H9 (cell line): ENCODE data around the gene VPS39. TPM values are rescaled to one million over a fixed set of nuclear protein-coding genes. Genes with fewer than 3 reads are reported as not detected.

Experiments used
- DNase-seq: peaks from one replicate; pipeline ENCODE4 v3.0.0-alpha.2; 2017
- H2AFZ ChIP-seq: one replicate; pipeline ENCODE4 v1.6.1; 2013; ENCODE audit warnings: mild to moderate bottlenecking, low read length, control low read depth, moderate library complexity
- H2AK5ac ChIP-seq: 2 replicates; pipeline ENCODE4 v1.6.1; 2013; ENCODE audit warnings: low read length, control low read depth, mixed read lengths; ENCODE audit not compliant: insufficient read length
- H2BK120ac ChIP-seq: one replicate; pipeline ENCODE4 v1.6.1; 2013; ENCODE audit warnings: low read depth, mild to moderate bottlenecking, low read length, control low read depth, inconsistent platforms; ENCODE audit not compliant: poor library complexity, severe bottlenecking
- H2BK12ac ChIP-seq: 2 replicates; pipeline ENCODE4 v1.6.1; 2013; ENCODE audit warnings: low read length, control low read depth, mixed read lengths, low read depth; ENCODE audit not compliant: insufficient read length
- H2BK15ac ChIP-seq: 2 replicates; pipeline ENCODE4 v1.6.1; 2013; ENCODE audit warnings: low read depth, low read length, control low read depth
- H2BK20ac ChIP-seq: one replicate; pipeline ENCODE4 v1.6.1; 2013; ENCODE audit warnings: low read depth, mild to moderate bottlenecking, low read length, control low read depth, inconsistent platforms; ENCODE audit not compliant: poor library complexity, severe bottlenecking
- H2BK5ac ChIP-seq: 2 replicates; pipeline ENCODE4 v1.6.1; 2013; ENCODE audit warnings: low read length, control low read depth, mixed read lengths; ENCODE audit not compliant: insufficient read length
- H3K14ac ChIP-seq: 2 replicates; pipeline ENCODE4 v1.6.1; 2013; ENCODE audit warnings: low read length, control low read depth; ENCODE audit not compliant: insufficient read depth
- H3K18ac ChIP-seq: 2 replicates; pipeline ENCODE4 v1.6.1; 2013; ENCODE audit warnings: low read depth, mild to moderate bottlenecking, mixed read lengths, low read length, control low read depth; ENCODE audit not compliant: insufficient read length
- H3K23ac ChIP-seq: 2 replicates; pipeline ENCODE4 v1.6.1; 2013; ENCODE audit warnings: low read length, control low read depth, mixed read lengths, low read depth; ENCODE audit not compliant: insufficient read length
- H3K23me2 ChIP-seq: 2 replicates; pipeline ENCODE4 v1.6.1; 2013; ENCODE audit warnings: low read depth, mild to moderate bottlenecking, mixed read lengths, low read length, control low read depth; ENCODE audit not compliant: insufficient read length, poor library complexity, severe bottlenecking
- H3K27ac ChIP-seq: 2 replicates; pipeline ENCODE4 v1.5.1; 2013; ENCODE audit warnings: low read length, control low read depth, mixed read lengths, low read depth; ENCODE audit not compliant: insufficient read length
- H3K27me3 ChIP-seq: 2 replicates; pipeline ENCODE4 v1.6.1; 2013; ENCODE audit warnings: low read length, control low read depth, inconsistent platforms; ENCODE audit not compliant: insufficient read depth
- H3K4ac ChIP-seq: 2 replicates; pipeline ENCODE4 v1.6.1; 2013; ENCODE audit warnings: low read depth, mild to moderate bottlenecking, control low read depth, inconsistent platforms, low read length, moderate library complexity
- H3K4me1 ChIP-seq: 2 replicates; pipeline ENCODE4 v1.6.1; 2013; ENCODE audit warnings: low read length, control low read depth, inconsistent platforms; ENCODE audit not compliant: insufficient read depth
- H3K4me2 ChIP-seq: 2 replicates; pipeline ENCODE4 v1.6.1; 2013; ENCODE audit warnings: low read length, control low read depth, mixed read lengths; ENCODE audit not compliant: insufficient read length, insufficient read depth
- H3K56ac ChIP-seq: 2 replicates; pipeline ENCODE4 v1.6.1; 2013; ENCODE audit warnings: low read depth, mild to moderate bottlenecking, mixed read lengths, low read length, control low read depth; ENCODE audit not compliant: insufficient read length
- H3K79me1 ChIP-seq: 2 replicates; pipeline ENCODE4 v1.6.1; 2013; ENCODE audit warnings: low read depth, mild to moderate bottlenecking, moderate library complexity, low read length, control low read depth, inconsistent platforms; ENCODE audit not compliant: insufficient read depth, poor library complexity, severe bottlenecking
- H3K79me2 ChIP-seq: 2 replicates; pipeline ENCODE4 v1.6.1; 2013; ENCODE audit warnings: low read length, control low read depth, inconsistent platforms; ENCODE audit not compliant: insufficient read depth
- H3K9ac ChIP-seq: 2 replicates; pipeline ENCODE4 v1.6.1; 2013; ENCODE audit warnings: low read length, control low read depth, mixed read lengths; ENCODE audit not compliant: insufficient read length; ENCODE audit errors: extremely low read depth
- H3K9me3 ChIP-seq: one replicate; pipeline ENCODE4 v1.6.1; 2013; ENCODE audit warnings: low read depth, low read length, inconsistent platforms; ENCODE audit not compliant: control insufficient read depth
- H3T11ph ChIP-seq: one replicate; pipeline ENCODE4 v1.6.1; 2013; ENCODE audit warnings: mild to moderate bottlenecking, low read length, control low read depth, inconsistent platforms
- H4K20me1 ChIP-seq: one replicate; pipeline ENCODE4 v1.6.1; 2013; ENCODE audit not compliant: control insufficient read depth, insufficient read length, insufficient read depth
- H4K5ac ChIP-seq: 2 replicates; pipeline ENCODE4 v1.6.1; 2013; ENCODE audit warnings: low read depth, mild to moderate bottlenecking, mixed read lengths, low read length, control low read depth; ENCODE audit not compliant: insufficient read length
- H4K8ac ChIP-seq: replicated peaks from 2 replicates; pipeline ENCODE4 v1.6.1; 2013; ENCODE audit warnings: low read length, control low read depth, mixed read lengths, low read depth; ENCODE audit not compliant: insufficient read length
- H4K91ac ChIP-seq: 2 replicates; pipeline ENCODE4 v1.6.1; 2013; ENCODE audit warnings: low read depth, mild to moderate bottlenecking, moderate library complexity, mixed read lengths, low read length, control low read depth; ENCODE audit not compliant: insufficient read length
- H3K27ac Mint-ChIP-seq, 3 experiments: 2 replicates in 2 of 3; 3 replicates in 1 of 3; pipeline ENCODE4 v1.8.0; 2020 to 2021; ENCODE audit warnings: mixed read lengths in 3 of 3, mild to moderate bottlenecking in 1 of 3, moderate library complexity in 1 of 3
- H3K27me3 Mint-ChIP-seq: 2 replicates; pipeline ENCODE4 v1.8.0; 2021; ENCODE audit warnings: low read depth, mild to moderate bottlenecking, moderate library complexity, mixed read lengths
- H3K36me3 Mint-ChIP-seq, 3 experiments: 2 replicates in 2 of 3; 3 replicates in 1 of 3; pipeline ENCODE4 v1.8.0; 2020 to 2021; ENCODE audit warnings: low read depth in 3 of 3, mixed read lengths in 3 of 3; ENCODE audit not compliant: insufficient read depth in 1 of 3
- H3K4me1 Mint-ChIP-seq, 2 experiments: 2 replicates each; pipeline ENCODE4 v1.8.0; 2020; ENCODE audit warnings: mixed read lengths in 2 of 2
- H3K4me3 Mint-ChIP-seq, 2 experiments: 2 replicates in 1 of 2; 3 replicates in 1 of 2; pipeline ENCODE4 v1.8.0; 2020 to 2021; ENCODE audit warnings: mild to moderate bottlenecking in 2 of 2, mixed read lengths in 2 of 2, moderate library complexity in 1 of 2
- H3K9me3 Mint-ChIP-seq, 2 experiments: 2 replicates in 1 of 2; 3 replicates in 1 of 2; pipeline ENCODE4 v1.8.0; 2020; ENCODE audit warnings: mild to moderate bottlenecking in 2 of 2, mixed read lengths in 2 of 2, moderate library complexity in 1 of 2
- WGBS: extraction: QIAGEN DNeasy Blood & Tissue Kit; methylation state at CpG from one replicate; pipeline ENCODE4 v1.1.7; 2013; ENCODE audit warnings: missing lambda C conversion rate, low lambda C conversion rate, mixed read lengths; ENCODE audit not compliant: insufficient read length; ENCODE audit errors: extremely low coverage; 5-methylcytosine and 5-hydroxymethylcytosine counted together
- total RNA-seq: library from RNA; stranded (reverse); gene quantifications from 2 replicates; pipeline ENCODE4 v1.2.1, GENCODE V29; 2021
- TF ChIP-seq, protein P1 (sequence below): fragments of 200-600 bp; sonication (generic); conservative IDR thresholded peaks from 3 replicates; pipeline ENCODE4 v1.8.0; 2021; ENCODE audit warnings: antibody characterized with exemption, mild to moderate bottlenecking

Gene VPS39
- total RNA-seq, 1 experiment from 2014 or later: 48.6 TPM

DNA sequence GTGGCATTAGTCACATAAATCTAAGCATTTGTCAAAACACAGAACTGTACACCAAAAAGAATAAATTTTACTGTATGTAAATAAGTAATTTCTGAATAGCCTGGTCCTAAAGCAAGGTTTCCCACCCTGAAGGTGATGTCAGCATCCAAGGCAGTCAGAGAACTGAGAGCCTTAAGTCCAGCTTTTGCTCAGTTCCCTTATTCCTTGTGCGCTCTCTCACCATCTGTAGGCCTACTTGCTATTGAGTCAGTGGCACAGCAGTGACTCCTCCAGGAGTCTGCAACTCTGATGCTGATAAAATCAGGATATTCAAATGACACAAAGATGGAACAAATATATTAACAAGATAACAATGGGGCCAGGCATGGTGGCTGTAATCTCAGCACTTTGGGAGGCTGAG lies 22.3 kb downstream of the VPS39 start:
- no peak overlapping the region for H3T11ph ChIP-seq
- H3K9me3 ChIP-seq: no peaks in the 10 kb centered on the region
- H2BK15ac ChIP-seq: no peak overlapping the region
- no peak overlapping the region for H3K14ac ChIP-seq
- H3K79me1 ChIP-seq: no peaks in the 10 kb centered on the region
- no peaks in the 10 kb centered on the region for H3K4me1 ChIP-seq
- Mint-ChIP-seq H3K27me3 (no peaks in the 10 kb centered on the region), H3K27ac (no peak overlapping the region), H3K36me3 (peaks cover 11 to 79% (median 63%) of the 10 kb centered on the region in 3 experiments; a peak in 6 of 7 replicates), H3K4me3 (no peak overlapping the region), H3K9me3 (no peaks in the 10 kb centered on the region), H3K4me1 (no peaks in the 10 kb centered on the region)
- H3K9ac ChIP-seq: no peak overlapping the region
- no peak overlapping the region for H2BK5ac ChIP-seq
- H3K4ac ChIP-seq: no peak overlapping the region
- H3K27ac ChIP-seq: no peak overlapping the region
- no peak for DNase-seq
- no peak overlapping the region for H4K5ac ChIP-seq
- WGBS: no CpG with 5 or more reads among the region's 1 CpG
- H2BK12ac ChIP-seq: no peak overlapping the region
- H2BK120ac ChIP-seq: no peak overlapping the region
- H2AK5ac ChIP-seq: no peak overlapping the region
- no peaks in the 10 kb centered on the region for H3K27me3 ChIP-seq
- no peak overlapping the region for H4K8ac ChIP-seq
- no peak overlapping the region for H3K18ac ChIP-seq
- no peak overlapping the region for H3K4me2 ChIP-seq
- H3K79me2 ChIP-seq: no peaks in the 10 kb centered on the region
- H2BK20ac ChIP-seq: no peak overlapping the region
- no peaks in the 10 kb centered on the region for H4K20me1 ChIP-seq
- no peak overlapping the region for H3K23ac ChIP-seq
- no peak overlapping the region for H2AFZ ChIP-seq
- no peak overlapping the region for H4K91ac ChIP-seq
- TF ChIP-seq, protein P1, sequence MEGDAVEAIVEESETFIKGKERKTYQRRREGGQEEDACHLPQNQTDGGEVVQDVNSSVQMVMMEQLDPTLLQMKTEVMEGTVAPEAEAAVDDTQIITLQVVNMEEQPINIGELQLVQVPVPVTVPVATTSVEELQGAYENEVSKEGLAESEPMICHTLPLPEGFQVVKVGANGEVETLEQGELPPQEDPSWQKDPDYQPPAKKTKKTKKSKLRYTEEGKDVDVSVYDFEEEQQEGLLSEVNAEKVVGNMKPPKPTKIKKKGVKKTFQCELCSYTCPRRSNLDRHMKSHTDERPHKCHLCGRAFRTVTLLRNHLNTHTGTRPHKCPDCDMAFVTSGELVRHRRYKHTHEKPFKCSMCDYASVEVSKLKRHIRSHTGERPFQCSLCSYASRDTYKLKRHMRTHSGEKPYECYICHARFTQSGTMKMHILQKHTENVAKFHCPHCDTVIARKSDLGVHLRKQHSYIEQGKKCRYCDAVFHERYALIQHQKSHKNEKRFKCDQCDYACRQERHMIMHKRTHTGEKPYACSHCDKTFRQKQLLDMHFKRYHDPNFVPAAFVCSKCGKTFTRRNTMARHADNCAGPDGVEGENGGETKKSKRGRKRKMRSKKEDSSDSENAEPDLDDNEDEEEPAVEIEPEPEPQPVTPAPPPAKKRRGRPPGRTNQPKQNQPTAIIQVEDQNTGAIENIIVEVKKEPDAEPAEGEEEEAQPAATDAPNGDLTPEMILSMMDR: no peak
- no peaks in the 10 kb centered on the region for H3K23me2 ChIP-seq
- no peak overlapping the region for H3K56ac ChIP-seq
